Activated T-cell treated with anti-CD3 and anti-CD28 coated beads for 48 hours (primary cell): Measurements from ENCODE around the gene ERVMER34-1.

Experiments used
- DNase-seq: peaks from one replicate; pipeline ENCODE4 v3.0.0-alpha.2; 2020; ENCODE audit warnings: low read depth

Gene ERVMER34-1

DNA sequence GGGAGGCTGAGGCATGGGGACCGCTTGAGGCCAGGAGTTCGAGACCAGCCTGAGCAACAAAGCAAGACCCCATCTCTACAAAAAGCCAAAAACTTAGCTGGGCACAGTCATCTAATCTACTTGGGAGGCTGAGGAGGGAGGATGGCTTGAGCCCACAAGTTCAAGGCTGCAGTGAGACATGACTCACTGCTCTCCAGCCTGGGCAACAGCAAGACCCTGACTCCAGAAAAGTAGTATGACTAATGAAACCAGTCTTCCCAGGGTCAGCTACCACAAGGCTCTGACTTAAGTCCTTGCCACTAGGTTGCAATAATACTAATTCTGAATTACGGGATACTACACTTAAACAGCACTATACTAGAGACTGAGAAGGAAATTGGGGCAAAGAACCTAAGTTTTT lies 33.1 kb downstream of the ERVMER34-1 start:
- DNase-seq = no peak

DNA sequence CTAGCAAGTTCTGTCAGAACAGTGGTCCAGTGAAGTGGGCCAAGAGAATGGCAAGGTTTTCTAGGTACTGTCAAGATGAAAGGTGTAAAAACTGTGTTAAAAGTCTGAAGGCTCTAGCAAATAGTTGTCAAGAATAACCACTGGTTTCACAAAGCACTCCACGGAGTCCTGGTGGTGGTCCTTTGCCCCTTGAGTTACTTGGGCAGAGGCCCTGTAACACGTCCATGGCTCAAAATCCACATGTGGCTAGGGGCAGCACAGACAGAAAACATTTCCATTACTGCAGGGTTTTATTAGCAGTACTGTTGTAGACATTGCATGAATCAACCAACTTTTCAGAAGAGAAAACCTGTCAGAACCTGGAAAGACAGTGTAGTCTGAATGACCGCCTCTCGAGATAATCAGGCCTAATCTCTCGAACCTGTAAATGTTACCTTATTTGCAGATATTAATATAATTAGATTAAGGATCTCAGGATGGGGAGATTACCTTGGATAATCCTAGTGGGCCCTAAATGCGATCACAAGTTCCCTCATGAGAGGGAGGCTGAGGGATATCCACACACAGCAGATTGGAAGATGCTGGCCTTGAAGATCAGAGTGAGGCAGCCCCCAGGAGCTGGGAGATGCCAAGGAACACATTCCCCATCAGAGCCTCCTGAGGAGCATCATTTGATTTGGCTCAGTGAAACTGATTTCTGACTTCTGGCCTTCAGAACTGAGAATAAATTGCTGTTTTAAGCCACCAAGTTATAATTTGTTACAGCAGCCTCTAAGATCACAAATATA lies 34.7 kb downstream of the ERVMER34-1 start:
- no peak for DNase-seq

DNA sequence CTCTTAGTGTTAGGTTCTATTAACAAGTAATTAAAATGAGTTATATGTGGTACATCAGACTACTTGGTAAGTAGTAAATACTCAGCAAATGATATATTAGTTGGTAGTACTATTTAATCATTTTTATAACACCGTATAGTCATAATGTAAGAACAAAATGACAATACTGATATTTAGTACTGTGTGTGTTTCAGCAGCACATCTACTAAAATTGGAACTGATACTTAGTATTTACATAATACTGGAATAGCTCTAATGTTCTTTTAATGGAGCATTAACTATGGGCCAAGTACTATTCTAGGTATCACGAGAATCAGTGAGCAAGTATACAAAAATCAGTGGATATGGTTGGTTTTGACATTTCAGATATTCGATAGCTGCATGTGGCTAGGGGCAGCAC lies 35.3 kb downstream of the ERVMER34-1 start:
- DNase-seq = no peak

DNA sequence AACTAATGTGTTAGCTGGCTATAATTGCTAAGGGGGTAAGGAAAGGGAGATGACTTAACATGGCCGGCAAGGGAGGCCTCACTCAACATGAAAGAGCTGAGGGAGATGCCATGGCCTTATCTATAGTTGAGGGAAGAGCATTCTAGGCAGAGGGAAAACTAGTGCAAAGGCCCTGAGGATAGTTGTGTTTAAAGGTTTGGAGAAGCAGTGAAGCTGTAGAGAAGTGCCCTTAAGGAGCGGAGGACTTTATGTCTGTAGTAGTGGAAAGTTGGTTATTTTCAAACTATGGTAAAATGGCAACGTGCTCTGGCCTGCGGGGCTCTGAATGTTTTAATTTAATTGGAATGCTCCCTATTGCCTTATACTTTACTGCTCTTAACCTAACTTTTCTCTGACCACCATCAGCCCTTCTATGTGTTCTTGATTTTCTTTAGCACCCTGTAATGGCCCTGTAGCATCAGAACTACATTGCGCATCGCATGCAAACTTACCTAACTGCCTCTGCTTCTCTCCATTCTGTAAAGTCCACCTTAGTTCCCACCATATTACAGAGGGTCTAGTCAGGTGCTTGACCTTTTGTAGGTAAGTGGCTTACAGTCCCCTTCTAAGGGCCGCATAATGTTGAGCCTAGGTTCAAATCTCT lies 35.8 kb downstream of the ERVMER34-1 start:
- DNase-seq = no peak

DNA sequence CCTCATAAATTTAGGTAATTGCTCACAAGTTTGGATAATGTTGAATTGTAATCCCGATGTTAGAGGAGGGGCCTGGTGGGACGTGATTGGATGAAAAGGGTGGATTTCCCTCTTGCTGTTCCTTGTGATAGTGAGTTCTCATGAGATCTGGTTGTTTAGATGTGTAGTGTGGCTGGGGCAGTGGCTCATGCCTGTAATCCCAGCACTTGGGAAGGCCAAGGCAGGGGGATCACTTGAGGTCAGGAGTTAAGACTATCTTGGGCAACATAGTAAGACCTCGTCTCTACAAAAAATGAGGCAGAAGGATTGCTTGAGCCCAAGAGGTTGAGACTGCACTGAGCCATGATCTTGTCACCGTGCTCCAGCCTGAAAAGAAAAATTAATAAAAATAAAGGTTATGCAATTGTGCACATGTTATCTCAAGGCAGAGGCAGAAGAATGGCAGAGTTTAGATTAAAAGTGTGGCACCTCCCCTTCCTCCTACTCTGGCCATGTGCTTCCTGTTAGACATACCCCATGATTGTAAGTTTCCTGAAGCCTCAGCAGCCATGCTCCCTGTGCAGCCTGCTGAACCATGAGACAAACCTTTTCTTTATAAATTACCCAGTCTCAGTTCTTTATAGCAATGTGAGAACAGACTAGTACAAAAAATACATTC lies 36.5 kb downstream of the ERVMER34-1 start:
- no peak for DNase-seq

DNA sequence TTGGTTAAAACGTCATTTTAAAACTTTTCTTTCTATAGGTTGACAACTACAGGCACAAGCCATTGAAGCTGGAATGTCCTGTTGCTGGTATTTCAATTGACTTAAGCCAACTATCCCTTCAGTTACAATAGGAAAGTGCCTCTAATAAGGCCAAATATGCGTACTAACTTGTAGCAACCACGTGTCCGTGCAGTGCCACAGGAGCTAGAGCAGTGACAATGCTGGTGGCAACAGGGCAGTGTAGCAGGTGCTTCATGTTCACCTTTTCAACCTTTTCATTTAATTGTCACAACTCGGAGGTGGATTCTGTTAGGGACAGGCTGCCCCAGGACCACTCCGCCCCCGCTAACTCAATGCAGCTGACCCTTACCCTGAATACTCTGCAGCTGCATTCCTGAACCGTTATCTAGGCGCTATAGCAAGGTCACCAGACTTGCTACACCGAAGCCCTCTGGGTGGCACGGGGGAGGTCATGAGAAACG lies 37.7 kb downstream of the ERVMER34-1 start:
- no peak for DNase-seq

DNA sequence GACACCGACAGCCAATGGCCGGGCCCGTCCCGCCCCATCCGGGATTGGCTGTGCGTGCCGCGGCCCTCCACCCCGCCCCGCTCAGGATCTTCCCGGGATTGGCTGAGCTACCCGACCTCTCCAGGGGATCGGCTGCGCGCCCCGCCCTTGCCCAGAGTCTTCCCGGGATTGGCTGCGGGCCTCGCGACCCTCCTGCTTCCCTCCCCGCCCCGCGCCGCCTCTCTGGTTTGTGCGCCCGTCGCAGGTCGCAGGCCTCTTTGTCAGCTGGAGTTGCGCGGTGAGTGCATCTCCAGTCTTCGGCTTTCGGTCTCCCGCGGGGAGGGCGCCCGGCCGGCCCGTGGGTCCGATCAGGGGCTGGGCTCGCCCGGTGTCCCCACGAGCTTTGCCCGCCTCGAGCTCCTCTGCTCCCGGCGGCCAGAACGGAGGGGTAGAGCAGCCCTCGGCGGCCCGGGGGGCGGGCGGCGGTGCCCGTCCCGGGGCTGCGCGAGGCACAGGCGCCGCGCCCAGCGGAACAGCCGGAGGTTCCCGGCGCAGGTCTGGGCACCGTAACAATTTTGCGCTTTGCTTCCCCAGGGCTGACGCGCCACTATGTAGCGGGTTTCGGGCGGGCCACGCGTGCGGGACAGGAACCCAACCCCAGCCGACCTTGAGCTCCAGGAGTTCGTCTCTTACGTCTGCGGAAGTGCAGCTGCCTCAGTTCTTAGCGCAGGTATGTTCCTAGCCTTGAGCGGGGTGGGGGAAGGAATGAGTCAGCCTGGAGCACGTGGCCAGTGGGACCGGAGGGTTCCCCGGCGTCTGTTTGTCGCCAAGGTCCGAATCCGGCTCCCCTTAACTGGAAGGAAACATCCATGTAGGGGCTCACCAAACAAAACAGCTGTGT lies 38.7 kb downstream of the ERVMER34-1 start:
- DNase-seq = peak; percentile 97

DNA sequence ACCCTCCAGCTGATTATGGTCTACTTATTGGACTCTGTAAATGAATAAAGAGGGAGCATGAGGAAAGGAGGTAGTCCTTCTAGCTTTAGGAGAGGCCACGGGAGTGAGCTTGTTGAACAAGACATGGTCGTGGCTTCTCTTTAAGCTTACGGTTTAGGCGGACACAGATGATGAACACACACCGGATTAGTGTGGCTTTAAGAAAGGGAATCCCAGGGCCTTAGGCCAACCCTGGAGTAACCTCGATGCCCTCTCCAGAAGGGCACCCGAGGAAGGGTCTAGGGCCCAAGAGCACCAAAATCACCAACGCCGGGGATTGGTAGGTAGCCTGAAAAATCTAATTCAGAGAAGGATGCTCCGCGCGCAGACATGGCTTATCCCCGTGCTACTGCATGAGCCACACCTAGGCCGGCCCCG lies 39.4 kb downstream of the ERVMER34-1 start:
- DNase-seq = no peak

DNA sequence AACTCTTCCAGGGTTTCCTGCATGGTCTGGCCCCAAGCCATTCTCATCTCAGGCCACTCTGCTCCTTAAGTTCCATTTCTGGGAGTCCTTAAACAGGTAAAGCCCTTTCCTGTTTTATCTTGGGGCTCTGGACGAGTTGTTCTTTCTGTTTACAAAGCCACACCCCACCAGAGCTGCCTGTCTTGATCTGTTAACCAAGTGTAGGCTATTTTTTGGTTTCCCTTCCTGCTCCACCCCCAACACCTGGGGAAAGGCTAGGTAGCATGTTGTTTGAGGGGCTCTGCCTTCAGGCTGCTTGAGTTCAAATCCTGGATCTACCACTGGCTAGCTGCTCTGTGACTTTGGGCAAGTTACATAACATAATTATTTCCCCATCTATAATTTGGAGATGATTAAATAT lies 40.0 kb downstream of the ERVMER34-1 start:
- DNase-seq = no peak

DNA sequence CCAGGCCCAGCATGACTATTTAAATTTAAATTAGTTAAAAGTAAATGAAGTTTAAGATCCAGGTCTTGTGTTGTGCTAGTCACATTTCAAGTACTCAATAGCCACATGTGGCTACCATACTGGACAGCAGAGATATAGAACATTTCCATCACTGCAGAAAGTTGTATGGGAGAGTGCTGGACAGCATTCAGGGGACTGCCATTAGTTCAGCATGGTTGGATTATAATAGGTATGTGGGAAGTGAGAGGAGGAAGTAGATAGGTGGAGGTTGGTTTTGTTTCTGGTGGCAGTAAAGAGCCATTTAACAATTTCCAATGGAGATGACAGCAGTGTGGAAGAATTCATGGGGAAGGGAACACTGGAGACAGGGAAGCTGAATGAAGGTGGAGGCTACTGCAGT lies 42.1 kb downstream of the ERVMER34-1 start:
- DNase-seq = no peak

DNA sequence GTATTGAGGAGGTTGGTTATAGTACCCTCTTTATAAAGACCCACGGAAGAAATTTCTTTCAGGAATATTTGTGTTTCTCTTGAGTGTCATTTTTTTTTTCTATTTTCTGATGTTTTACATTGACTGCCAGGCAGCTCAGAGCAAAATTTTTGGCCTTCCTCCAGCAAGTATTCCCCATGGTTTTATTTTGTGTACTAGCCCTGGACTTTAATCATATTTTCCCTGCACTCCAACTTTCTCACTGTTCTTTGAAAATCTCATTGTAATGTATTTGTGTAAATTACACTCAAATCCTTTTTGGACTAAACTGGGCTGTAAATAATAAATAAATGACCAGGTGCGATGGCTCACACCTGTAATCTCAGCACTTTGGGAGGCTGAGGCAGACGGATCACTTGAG lies 46.6 kb downstream of the ERVMER34-1 start:
- DNase-seq = no peak

DNA sequence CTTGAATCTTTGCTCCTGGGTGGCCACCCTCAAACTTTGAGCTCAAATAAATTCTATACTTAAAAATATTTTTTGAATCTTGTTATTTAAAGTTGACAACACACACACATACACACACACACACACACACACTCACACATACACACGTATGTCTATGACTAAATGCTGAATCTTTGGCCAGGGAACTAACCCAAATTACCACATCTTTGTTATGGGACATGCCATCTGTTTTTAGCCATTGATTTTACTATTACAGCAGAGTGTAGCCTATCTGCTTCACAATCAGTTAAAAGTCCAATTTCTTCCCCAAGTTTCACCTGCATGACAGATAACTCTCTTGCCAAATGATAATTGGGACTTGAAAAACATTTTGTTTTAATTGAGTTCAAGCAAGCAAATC lies 47.1 kb downstream of the ERVMER34-1 start:
- DNase-seq = no peak

DNA sequence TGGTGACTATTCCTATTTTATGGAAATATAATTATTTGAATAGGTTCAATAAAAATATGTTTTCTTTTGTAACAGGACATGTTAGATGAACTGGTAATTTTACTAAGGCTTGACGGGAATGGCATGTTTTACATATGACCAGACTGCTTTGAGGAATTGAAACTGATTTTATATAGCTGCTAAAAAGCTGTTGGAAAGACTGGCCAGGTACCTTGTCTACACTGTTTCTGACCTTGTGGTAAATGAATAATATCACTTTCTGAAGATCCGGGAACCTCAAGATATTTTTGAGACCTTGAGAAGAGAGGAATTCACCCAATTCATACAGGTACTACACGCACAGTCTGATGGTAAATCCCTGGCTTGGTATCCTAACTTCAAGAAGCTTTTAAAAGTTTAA lies 50.0 kb downstream of the ERVMER34-1 start:
- no peak for DNase-seq

DNA sequence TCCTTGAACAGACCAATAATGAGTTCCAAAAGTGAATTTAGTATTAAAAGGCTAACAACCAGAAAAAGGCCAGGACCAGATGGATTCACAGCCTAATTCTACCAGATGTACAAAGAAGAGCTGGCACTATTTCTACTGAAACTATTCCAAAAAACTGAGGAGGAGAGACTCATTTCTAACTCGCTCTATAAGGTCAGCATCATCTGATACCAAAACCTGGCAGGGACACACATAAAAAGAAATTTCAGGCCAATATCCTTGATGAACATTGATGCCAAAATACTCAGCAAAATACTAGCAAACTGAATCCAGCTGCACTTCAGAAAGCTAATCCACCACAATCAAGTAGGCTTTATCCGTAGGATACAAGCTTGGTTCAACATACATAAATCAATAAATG lies 56.3 kb downstream of the ERVMER34-1 start:
- no peak for DNase-seq

DNA sequence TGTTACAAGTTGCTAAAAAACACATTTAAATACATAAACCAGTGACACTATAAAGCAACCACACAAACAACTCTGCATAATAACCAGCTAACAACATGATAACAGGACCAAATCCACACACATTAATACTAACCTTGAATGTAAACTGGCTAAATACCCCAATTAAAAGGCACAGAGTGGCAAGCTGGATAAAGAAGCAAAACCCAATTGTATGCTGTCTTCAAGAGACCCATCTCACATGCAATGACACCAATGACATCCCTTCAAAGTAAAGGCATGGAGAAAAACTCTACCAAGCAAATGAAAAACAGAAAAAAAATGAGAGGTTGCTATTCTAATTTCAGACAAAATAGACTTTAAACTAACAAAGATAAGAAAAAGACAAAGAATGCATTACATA lies 57.7 kb downstream of the ERVMER34-1 start:
- no peak for DNase-seq
